ENCODE data around the gene IL15. TPM values are rescaled to one million over a fixed set of nuclear protein-coding genes. Genes with fewer than 3 reads are reported as not detected.

The IL15 gene
- total RNA-seq, 1 donor from 2014 or later, result 11.5 TPM

DNA sequence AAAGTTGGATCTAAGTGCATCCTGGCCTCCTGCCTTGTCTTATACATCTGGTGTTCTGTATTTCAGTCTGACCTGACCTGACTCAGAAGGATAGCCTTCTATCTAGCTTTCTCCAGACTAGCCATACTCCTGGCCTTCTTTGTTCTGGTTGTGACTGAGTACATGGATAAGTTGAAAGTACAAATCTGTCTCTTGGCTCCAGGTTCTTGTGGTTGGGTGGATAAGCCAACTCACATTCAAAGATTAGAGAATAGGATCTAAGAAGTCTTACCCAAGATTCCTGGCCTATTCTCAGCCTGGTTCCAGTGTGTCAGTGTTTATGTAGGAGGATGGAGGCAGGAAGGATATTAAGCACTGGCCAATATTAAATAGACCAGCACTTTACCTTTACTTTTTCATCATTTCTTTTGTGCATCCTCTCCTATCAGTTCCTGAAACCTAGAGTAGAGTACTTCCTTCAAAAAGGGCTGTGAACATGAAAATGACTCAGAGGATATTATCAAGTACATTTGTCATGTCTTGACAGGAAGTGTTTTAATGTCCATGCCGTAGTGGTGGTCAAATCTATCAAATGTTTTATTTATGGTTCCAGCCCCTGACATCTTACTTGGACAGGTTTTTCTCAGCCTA is 123.5 kb downstream of the IL15 start:
- Histone ChIP-seq H3K27me3 (no peaks in the 10 kb centered on the region), H3K4me1 (no peaks in the 10 kb centered on the region), H3K36me3 (no peaks in the 10 kb centered on the region), H3K4me3 (no peak overlapping the region), H3K9me3 (no peaks in the 10 kb centered on the region), H3K27ac (no peak overlapping the region)
- TF ChIP-seq CTCF (IDR thresholded peaks at IDR 0.05) (no peak), POLR2A (IDR thresholded peaks at IDR 0.05) (no peak), POLR2AphosphoS5 (IDR thresholded peaks at IDR 0.05; ENCODE audit: insufficient read depth in 1 of 2, low read depth in 1 of 2) (no peak)
- intact Hi-C loops (cut with DNase I), result no loop called here
- no peak for DNase-seq (ENCODE audit: extremely low spot score in 2 of 2)

DNA sequence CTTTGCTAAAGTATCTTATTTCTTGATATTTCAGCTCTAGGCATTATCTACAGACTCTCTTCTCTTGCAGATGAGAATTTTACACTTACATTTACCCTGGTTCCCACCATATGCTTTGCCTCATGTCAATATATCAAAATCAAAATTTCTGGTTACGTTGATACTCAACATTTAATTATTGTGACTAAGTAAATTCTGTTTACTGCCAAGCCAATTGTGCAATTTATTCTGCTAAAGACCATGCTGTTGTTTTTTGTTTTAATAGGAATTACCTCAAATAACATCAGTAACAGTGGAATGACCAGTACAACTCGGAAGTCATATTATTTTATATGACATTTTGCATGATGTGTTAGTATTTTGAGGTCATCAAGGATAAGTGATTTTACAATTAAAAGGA is 125.5 kb downstream of the IL15 start:
- no peaks in the 10 kb centered on the region for H3K9me3 ChIP-seq
- no peak for DNase-seq (ENCODE audit: extremely low spot score in 2 of 2)
- H3K27me3 ChIP-seq, result no peaks in the 10 kb centered on the region
- no peak overlapping the region for H3K27ac ChIP-seq
- intact Hi-C loops (cut with DNase I), result no loop called here
- H3K4me3 ChIP-seq, result no peak overlapping the region
- no peaks in the 10 kb centered on the region for H3K4me1 ChIP-seq
- H3K36me3 ChIP-seq, result no peaks in the 10 kb centered on the region
- TF ChIP-seq POLR2A (IDR thresholded peaks at IDR 0.05), result no peak
- TF ChIP-seq POLR2AphosphoS5 (IDR thresholded peaks at IDR 0.05; ENCODE audit: insufficient read depth in 1 of 2, low read depth in 1 of 2), result no peak
- no peak for TF ChIP-seq CTCF (IDR thresholded peaks at IDR 0.05)

DNA sequence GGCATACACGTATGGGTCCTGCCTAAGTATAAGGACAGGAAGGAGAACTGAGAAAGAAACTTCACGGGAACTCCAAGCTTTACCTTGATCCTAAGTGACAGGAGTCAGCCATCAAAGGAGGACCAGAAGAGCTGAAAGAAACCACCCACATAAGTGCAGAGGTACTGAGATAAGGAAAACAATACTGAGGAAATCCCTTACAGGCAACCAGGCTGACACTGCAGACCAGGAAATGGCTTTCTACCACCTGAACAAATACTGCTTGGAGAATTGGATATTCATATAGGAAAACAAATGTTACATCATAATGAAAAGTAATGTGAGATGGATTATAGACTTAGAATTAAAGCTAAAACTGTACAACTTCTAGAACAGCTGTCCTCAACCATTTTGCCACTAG is 127.0 kb downstream of the IL15 start:
- Histone ChIP-seq H3K9me3 (no peaks in the 10 kb centered on the region), H3K4me1 (no peaks in the 10 kb centered on the region), H3K27me3 (no peaks in the 10 kb centered on the region), H3K36me3 (no peaks in the 10 kb centered on the region), H3K27ac (no peak overlapping the region), H3K4me3 (no peak overlapping the region)
- TF ChIP-seq CTCF (IDR thresholded peaks at IDR 0.05), result no peak
- TF ChIP-seq POLR2A (IDR thresholded peaks at IDR 0.05), result no peak
- no peak for DNase-seq (ENCODE audit: extremely low spot score in 2 of 2)
- intact Hi-C loops (cut with DNase I), result no loop called here

DNA sequence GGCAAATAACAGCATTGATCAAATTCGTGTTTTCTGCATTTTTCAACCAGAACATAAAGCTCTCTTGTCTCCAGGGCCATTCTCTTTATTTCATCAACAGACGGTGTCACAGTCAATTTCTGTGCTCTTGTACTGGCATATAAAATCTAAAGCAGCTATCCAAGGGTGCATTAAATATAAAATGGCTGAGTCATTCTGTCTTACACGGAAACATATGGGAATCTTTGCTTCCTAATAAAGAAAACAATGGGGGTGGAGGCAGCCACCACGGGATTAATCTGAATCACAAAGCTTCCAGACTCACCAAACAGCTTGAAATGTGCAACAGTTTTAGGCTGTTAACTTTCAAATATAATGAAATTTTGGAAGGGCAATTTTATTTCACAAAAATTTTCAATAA is 132.6 kb downstream of the IL15 start:
- no peaks in the 10 kb centered on the region for H3K4me1 ChIP-seq
- H3K27ac ChIP-seq, result no peak overlapping the region
- no peak for TF ChIP-seq POLR2A (IDR thresholded peaks at IDR 0.05)
- TF ChIP-seq CTCF (IDR thresholded peaks at IDR 0.05), result no peak
- TF ChIP-seq POLR2AphosphoS5 (IDR thresholded peaks at IDR 0.05; ENCODE audit: insufficient read depth in 1 of 2, low read depth in 1 of 2), result peak in 1 of 2 donors; percentile 55
- DNase-seq (ENCODE audit: extremely low spot score in 2 of 2), result no peak
- no peak overlapping the region for H3K4me3 ChIP-seq
- H3K27me3 ChIP-seq, result no peaks in the 10 kb centered on the region
- intact Hi-C loops (cut with DNase I), result no loop called here
- H3K9me3 ChIP-seq, result no peaks in the 10 kb centered on the region
- H3K36me3 ChIP-seq, result no peaks in the 10 kb centered on the region

GRCh38 chr4:141771889-141772830 is 135.8 kb downstream of the IL15 start:
- H3K9me3 ChIP-seq, result no peaks in the 10 kb centered on the region
- H3K36me3 ChIP-seq, result no peaks in the 10 kb centered on the region
- no peak overlapping the region for H3K4me3 ChIP-seq
- no peaks in the 10 kb centered on the region for H3K4me1 ChIP-seq
- DNase-seq (ENCODE audit: extremely low spot score in 2 of 2), result no peak
- TF ChIP-seq CTCF (IDR thresholded peaks at IDR 0.05), result no peak
- TF ChIP-seq POLR2AphosphoS5 (IDR thresholded peaks at IDR 0.05; ENCODE audit: insufficient read depth in 1 of 2, low read depth in 1 of 2), result no peak
- TF ChIP-seq POLR2A (IDR thresholded peaks at IDR 0.05), result no peak
- H3K27me3 ChIP-seq, result no peaks in the 10 kb centered on the region
- intact Hi-C loops (cut with DNase I), result no loop called here
- no peak overlapping the region for H3K27ac ChIP-seq
